Measurements from ENCODE around the gene SLCO2B1.

SLCO2B1 gene

GRCh38 chr11:75145972-75146519, 4.9 kb upstream of the SLCO2B1 start:
- H3K27ac ChIP-seq: no peak overlapping the region
- TF ChIP-seq, protein P1, sequence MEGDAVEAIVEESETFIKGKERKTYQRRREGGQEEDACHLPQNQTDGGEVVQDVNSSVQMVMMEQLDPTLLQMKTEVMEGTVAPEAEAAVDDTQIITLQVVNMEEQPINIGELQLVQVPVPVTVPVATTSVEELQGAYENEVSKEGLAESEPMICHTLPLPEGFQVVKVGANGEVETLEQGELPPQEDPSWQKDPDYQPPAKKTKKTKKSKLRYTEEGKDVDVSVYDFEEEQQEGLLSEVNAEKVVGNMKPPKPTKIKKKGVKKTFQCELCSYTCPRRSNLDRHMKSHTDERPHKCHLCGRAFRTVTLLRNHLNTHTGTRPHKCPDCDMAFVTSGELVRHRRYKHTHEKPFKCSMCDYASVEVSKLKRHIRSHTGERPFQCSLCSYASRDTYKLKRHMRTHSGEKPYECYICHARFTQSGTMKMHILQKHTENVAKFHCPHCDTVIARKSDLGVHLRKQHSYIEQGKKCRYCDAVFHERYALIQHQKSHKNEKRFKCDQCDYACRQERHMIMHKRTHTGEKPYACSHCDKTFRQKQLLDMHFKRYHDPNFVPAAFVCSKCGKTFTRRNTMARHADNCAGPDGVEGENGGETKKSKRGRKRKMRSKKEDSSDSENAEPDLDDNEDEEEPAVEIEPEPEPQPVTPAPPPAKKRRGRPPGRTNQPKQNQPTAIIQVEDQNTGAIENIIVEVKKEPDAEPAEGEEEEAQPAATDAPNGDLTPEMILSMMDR (IDR thresholded peaks at IDR 0.05; ENCODE audit: low read depth, low read length, missing control alignments): no peak
- in situ Hi-C loops (cut with HindIII; ENCODE audit: low pct_ligation_motif_present, low sequenced_read_pairs): no loop called here
- H3K4me3 ChIP-seq (ENCODE audit: low read depth, low read length): no peak overlapping the region
- H3K27me3 ChIP-seq (replicated peaks): peaks cover 8% of the 10 kb centered on the region
- H3K36me3 ChIP-seq (replicated peaks): no peaks in the 10 kb centered on the region
- no peak for DNase-seq

DNA sequence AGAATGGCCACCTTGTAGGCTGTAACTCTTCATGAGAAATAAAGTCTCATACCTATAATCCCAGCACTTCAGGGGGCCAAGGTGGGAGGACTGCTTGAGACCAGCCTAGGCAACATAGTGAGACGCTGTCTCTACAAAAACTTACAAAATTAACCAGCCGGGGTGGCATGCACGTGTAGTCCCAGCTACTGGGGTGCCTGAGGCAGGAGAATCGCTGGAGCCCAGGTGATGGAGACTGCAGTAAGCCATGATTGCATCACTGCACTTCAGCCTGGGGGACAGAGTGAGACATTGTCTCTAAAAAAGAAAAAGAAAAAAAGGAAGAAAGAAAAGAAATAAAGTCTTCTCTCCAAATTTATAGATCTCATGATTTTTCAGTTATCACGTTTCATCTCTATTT, 4.2 kb upstream of the SLCO2B1 start:
- Histone ChIP-seq H3K27me3 (replicated peaks) (peaks cover 13% of the 10 kb centered on the region), H3K27ac (no peak overlapping the region), H3K4me3 (ENCODE audit: low read depth, low read length) (no peak overlapping the region), H3K36me3 (replicated peaks) (no peaks in the 10 kb centered on the region)
- in situ Hi-C loops (cut with HindIII; ENCODE audit: low pct_ligation_motif_present, low sequenced_read_pairs): no loop called here
- DNase-seq: no peak
- TF ChIP-seq, protein P1 (IDR thresholded peaks at IDR 0.05; ENCODE audit: low read depth, low read length, missing control alignments): no peak

- H3K36me3 ChIP-seq (replicated peaks): no peaks in the 10 kb centered on the region
- DNase-seq: no peak
- peaks cover 13% of the 10 kb centered on the region for H3K27me3 ChIP-seq (replicated peaks)
- TF ChIP-seq, protein P1 (IDR thresholded peaks at IDR 0.05; ENCODE audit: low read depth, low read length, missing control alignments): no peak
- no peak overlapping the region for H3K27ac ChIP-seq
- no peak overlapping the region for H3K4me3 ChIP-seq (ENCODE audit: low read depth, low read length)
- in situ Hi-C loops (cut with HindIII; ENCODE audit: low pct_ligation_motif_present, low sequenced_read_pairs): no loop called here
These were observed 3.6 kb upstream of the SLCO2B1 start for GRCh38 chr11:75147191-75147874.

- in situ Hi-C loops (cut with HindIII; ENCODE audit: low pct_ligation_motif_present, low sequenced_read_pairs): no loop called here
- TF ChIP-seq, protein P1 (IDR thresholded peaks at IDR 0.05; ENCODE audit: low read depth, low read length, missing control alignments): no peak
- DNase-seq: no peak
- Histone ChIP-seq H3K27me3 (replicated peaks) (peaks cover 13% of the 10 kb centered on the region), H3K4me3 (ENCODE audit: low read depth, low read length) (no peak overlapping the region), H3K36me3 (replicated peaks) (no peaks in the 10 kb centered on the region), H3K27ac (no peak overlapping the region)
These were observed 3.0 kb upstream of the SLCO2B1 start for GRCh38 chr11:75147875-75148263.

DNA sequence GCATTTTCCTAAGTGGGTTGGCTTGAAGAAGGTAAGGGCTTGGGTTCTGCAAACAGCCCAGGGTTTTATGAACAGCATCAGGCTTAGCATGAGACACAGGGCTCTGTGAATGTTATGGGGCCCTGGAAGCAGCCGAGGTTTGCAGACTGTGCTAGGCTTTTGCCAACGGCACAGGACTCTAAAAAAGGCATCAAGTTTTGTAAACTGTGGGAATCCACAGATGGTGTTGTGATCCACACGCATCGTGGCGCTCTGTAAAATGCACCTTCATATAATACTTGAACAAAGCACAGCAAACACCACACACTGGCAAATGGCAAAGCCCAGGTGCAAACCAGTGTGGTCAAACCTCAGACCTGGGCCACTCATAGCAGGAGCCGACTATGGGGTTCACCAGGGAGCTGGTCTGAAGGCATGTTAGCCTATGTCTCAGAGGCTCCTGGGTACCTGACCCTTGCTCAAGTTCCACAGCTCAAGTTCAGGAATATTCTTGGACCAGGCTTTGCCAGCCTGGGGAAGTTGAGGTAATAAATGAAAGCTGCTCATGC, 2.4 kb upstream of the SLCO2B1 start:
- H3K27ac ChIP-seq: no peak overlapping the region
- no peak overlapping the region for H3K4me3 ChIP-seq (ENCODE audit: low read depth, low read length)
- H3K27me3 ChIP-seq (replicated peaks): peaks cover 13% of the 10 kb centered on the region
- TF ChIP-seq, protein P1 (IDR thresholded peaks at IDR 0.05; ENCODE audit: low read depth, low read length, missing control alignments): no peak
- DNase-seq: no peak
- in situ Hi-C loops (cut with HindIII; ENCODE audit: low pct_ligation_motif_present, low sequenced_read_pairs): no loop called here
- no peaks in the 10 kb centered on the region for H3K36me3 ChIP-seq (replicated peaks)

Measured in brain microvascular endothelial cell (primary cell).